WERI-Rb-1 (cell line): Measurements from ENCODE around the gene ZIC2.

Source experiments
- DNase-seq: peaks from one replicate; pipeline ENCODE4 v3.0.0-alpha.2; 2020
- H3K27ac ChIP-seq: fragments of 250-450 bp; sonication (Bioruptor Pico); 2 replicates; pipeline ENCODE4 v1.5.1; 2020; ENCODE audit warnings: mild to moderate bottlenecking, moderate library complexity
- H3K27me3 ChIP-seq: fragments of 250-450 bp; sonication (Bioruptor Pico); 2 replicates; pipeline ENCODE4 v1.5.1; 2021; ENCODE audit warnings: mild to moderate bottlenecking, low read depth, moderate library complexity; ENCODE audit not compliant: insufficient read depth, severe bottlenecking
- H3K36me3 ChIP-seq: fragments of 250-450 bp; sonication (Bioruptor Pico); 2 replicates; pipeline ENCODE4 v1.5.1; 2020; ENCODE audit warnings: mild to moderate bottlenecking, moderate library complexity
- H3K4me3 ChIP-seq: 2 replicates; pipeline ENCODE4 v1.5.1; 2011; ENCODE audit warnings: low read depth, mild to moderate bottlenecking, control low read depth, low read length
- H3K9me3 ChIP-seq: fragments of 250-450 bp; sonication (Bioruptor Pico); 2 replicates; pipeline ENCODE4 v1.5.1; 2021; ENCODE audit warnings: mild to moderate bottlenecking, moderate library complexity; ENCODE audit not compliant: severe bottlenecking
- CTCF ChIP-seq: IDR thresholded peaks from 2 replicates; pipeline ENCODE4 v1.5.1; 2011; ENCODE audit warnings: low read depth, mild to moderate bottlenecking, control low read depth, inconsistent platforms, low read length

Gene ZIC2

DNA sequence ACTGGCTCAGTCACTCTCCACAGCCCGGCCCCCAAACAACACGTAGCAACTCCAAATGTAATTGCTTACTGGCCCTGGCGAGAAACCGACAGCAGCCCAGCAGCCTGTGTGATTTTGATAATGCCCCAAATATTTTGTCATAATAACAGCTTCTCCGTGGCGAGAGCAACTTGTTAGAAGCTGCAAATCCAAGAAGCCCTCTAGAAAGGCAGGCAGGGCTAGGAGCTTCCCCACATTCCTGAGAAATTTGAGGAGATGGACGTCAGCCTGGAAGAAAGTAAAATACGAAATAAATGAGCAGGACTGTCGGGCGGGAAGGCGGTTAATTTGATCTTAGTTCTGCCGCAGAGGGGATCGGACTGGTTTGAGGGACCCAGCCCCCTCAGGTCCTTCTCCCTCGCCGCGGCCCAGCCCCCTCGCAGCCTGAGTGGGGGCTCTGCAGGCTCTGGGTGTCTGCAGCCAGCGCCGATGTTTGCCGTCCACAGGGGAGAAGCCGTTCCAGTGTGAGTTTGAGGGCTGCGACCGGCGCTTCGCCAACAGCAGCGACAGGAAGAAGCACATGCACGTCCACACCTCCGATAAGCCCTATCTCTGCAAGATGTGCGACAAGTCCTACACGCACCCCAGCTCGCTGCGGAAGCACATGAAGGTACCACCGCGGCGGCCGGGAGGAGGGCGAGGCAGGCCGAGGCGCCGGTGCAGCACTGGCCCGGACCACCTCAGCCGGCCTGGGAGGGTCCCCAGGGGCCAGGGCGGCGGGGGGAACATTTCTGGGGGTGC is 3.1 kb downstream of the ZIC2 start:
- H3K9me3 ChIP-seq, result peaks cover 2% of the 10 kb centered on the region
- H3K27ac ChIP-seq, result peak overlapping the region; percentile 98
- DNase-seq, result peak; percentile 44
- no peak for TF ChIP-seq CTCF
- peaks cover 35% of the 10 kb centered on the region for H3K36me3 ChIP-seq
- peak overlapping the region; percentile 74 for H3K4me3 ChIP-seq
- H3K27me3 ChIP-seq, result peaks cover 27% of the 10 kb centered on the region

DNA sequence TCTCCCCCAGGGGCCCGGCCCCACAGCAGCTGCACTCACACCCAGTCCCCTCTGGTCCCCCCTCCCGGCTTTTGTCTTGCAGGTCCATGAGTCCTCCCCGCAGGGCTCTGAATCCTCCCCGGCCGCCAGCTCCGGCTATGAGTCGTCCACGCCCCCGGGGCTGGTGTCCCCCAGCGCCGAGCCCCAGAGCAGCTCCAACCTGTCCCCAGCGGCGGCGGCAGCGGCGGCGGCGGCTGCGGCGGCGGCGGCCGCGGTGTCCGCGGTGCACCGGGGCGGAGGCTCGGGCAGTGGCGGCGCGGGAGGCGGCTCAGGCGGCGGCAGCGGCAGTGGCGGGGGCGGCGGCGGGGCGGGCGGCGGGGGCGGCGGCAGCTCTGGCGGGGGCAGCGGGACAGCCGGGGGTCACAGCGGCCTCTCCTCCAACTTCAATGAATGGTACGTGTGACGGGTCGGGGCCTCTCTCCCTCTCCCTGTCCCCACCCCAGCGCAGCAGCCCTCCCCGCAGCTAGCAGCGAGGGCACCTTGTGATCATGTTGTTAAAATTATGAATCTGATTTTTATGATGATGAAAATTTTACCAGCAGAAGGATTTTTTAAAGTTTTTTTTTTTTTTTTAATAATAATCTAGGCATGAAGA is 3.8 kb downstream of the ZIC2 start:
- Histone ChIP-seq H3K27ac (peak overlapping the region; percentile 98), H3K4me3 (peak overlapping the region; percentile 74), H3K36me3 (peaks cover 35% of the 10 kb centered on the region), H3K27me3 (peaks cover 20% of the 10 kb centered on the region), H3K9me3 (peaks cover 4% of the 10 kb centered on the region)
- no peak for TF ChIP-seq CTCF
- peak; percentile 37 for DNase-seq

- peaks cover 35% of the 10 kb centered on the region for H3K36me3 ChIP-seq
- peaks cover 4% of the 10 kb centered on the region for H3K9me3 ChIP-seq
- H3K27ac ChIP-seq, result peak overlapping the region; percentile 64
- DNase-seq, result peak; percentile 4
- H3K4me3 ChIP-seq, result peak overlapping the region; percentile 23
- peaks cover 20% of the 10 kb centered on the region for H3K27me3 ChIP-seq
- TF ChIP-seq CTCF, result no peak
Observed at GRCh38 chr13:99985886-99986527, 4.4 kb downstream of the ZIC2 start.

DNA sequence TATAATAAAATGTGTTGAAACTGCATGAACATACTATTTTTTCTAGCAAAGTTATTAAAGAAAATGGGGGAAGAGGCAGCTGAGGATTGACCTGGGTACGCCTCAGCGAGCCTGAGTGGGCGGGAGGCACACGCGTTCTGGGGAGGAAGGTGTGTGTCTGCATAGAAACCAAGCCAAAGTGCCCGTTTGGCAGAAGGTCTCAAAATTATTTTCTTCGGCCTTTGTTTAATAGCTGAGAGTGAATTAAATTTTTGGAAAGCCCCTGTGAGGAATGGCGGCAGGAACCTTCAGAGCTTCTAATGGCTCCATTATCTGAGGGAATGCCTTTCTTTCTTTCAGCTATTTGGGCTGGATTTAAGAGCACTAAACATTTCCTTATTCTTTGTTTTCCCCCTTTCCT is 5.2 kb downstream of the ZIC2 start:
- H3K27me3 ChIP-seq, result peaks cover 20% of the 10 kb centered on the region
- peak overlapping the region; percentile 10 for H3K4me3 ChIP-seq
- H3K36me3 ChIP-seq, result peaks cover 35% of the 10 kb centered on the region
- no peak for DNase-seq
- peaks cover 4% of the 10 kb centered on the region for H3K9me3 ChIP-seq
- peak overlapping the region; percentile 64 for H3K27ac ChIP-seq
- no peak for TF ChIP-seq CTCF

DNA sequence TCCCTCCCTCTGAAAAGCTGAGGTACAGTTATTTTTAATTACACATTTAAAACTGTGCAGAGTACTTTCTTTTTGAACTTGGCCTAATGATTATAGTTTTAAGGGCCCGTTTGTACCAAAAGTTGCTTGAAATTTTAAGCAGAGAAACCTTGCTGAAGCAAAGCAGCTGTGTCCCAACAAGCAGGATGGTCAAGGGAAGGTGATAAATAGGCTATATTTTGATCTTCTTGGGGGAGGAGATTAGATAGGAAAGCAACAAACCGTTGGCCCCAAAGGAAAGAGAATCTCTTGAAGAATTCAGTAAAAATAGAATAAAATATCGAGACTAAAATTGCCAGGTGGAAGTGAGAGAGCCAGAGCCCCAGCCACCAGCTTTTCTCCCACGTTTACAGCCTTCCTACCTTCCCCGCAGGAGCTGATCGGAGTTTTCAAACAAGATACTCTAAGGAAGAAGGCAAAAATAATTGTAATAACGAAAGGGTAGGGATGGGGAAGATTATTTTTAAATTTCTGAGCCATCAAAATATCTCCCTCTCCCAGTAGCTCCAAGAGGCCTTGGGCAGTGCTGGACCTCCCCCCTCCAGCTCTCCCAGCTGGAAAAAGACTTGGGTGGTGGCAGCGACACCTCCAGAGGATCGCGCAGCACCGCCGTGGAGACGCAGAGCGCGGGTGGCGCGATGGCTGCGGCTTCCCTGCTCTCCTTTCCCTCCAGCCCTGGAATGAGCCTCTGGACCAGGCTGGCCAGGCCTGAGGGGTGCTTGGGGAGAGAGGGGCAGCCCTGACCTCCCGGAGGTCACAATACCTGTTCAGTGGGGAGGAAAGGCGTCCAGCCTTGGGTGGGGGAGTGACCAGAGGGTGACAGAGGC is 5.8 kb downstream of the ZIC2 start:
- Histone ChIP-seq H3K36me3 (peaks cover 35% of the 10 kb centered on the region), H3K4me3 (peak overlapping the region; percentile 10), H3K9me3 (peaks cover 4% of the 10 kb centered on the region), H3K27me3 (peaks cover 20% of the 10 kb centered on the region), H3K27ac (peak overlapping the region; percentile 64)
- no peak for DNase-seq
- TF ChIP-seq CTCF, result no peak
